H1 (cell line): ENCODE results near the gene WDR37. TPM values are rescaled to one million over a fixed set of nuclear protein-coding genes. Genes with fewer than 3 reads are reported as not detected.
"Not testable (repeated sequence)": the region's sequence is repeated elsewhere in the genome, so short reads cannot be mapped to it uniquely, and the experiment has no call there.

Experiments used
- CTCF ChIA-PET: fragments of 300-600 bp; sonication (Branson Sonifier 250); formaldehyde crosslinking; loops from one replicate; lab custom pipeline; 2021; ENCODE audit not compliant: partially characterized antibody; lab: Charles Lee
- POLR2A ChIA-PET: fragments of 300-600 bp; sonication (Branson Sonifier 250); formaldehyde crosslinking; loops from one replicate; lab custom pipeline; 2021; ENCODE audit warnings: inconsistent platforms; ENCODE audit not compliant: partially characterized antibody; lab: Charles Lee
- DNase-seq, 2 experiments: peaks; one replicate each; pipeline versions ENCODE4 v3.0.0 to v3.0.0-alpha.2; 2010 to 2022; ENCODE audit warnings: low spot score in 2 of 2, low read depth in 1 of 2, mixed read lengths in 1 of 2
- FAIRE-seq: peaks from 2 replicates; lab custom pipeline; 2011; peaks lifted over from hg19 to GRCh38; lab: Jason Lieb, UNC
- H2AFZ ChIP-seq: 2 replicates; pipeline ENCODE4 v1.8.1; 2012; ENCODE audit warnings: low read length, inconsistent platforms
- H2AK5ac ChIP-seq: 2 replicates; pipeline ENCODE4 v1.6.1; 2013; ENCODE audit warnings: low read depth, low read length
- H2BK120ac ChIP-seq: replicated peaks from 2 replicates; pipeline ENCODE3; 2013; ENCODE audit warnings: low read depth, low read length, inconsistent platforms
- H2BK12ac ChIP-seq: 2 replicates; pipeline ENCODE4 v1.6.1; 2013; ENCODE audit warnings: low read depth, low read length
- H2BK15ac ChIP-seq: 2 replicates; pipeline ENCODE4 v1.6.1; 2013; ENCODE audit warnings: low read length
- H2BK20ac ChIP-seq: 2 replicates; pipeline ENCODE4 v1.6.1; 2013; ENCODE audit warnings: low read length
- H2BK5ac ChIP-seq: 2 replicates; pipeline ENCODE4 v1.6.1; 2013; ENCODE audit warnings: low read depth, low read length
- H3K14ac ChIP-seq: 2 replicates; pipeline ENCODE4 v1.6.1; 2013; ENCODE audit warnings: inconsistent platforms; ENCODE audit not compliant: insufficient read length
- H3K18ac ChIP-seq: 2 replicates; pipeline ENCODE4 v1.6.1; 2013; ENCODE audit warnings: low read length; ENCODE audit errors: extremely low read depth
- H3K23ac ChIP-seq: 2 replicates; pipeline ENCODE4 v1.6.1; 2013; ENCODE audit warnings: inconsistent platforms; ENCODE audit not compliant: insufficient read length
- H3K23me2 ChIP-seq: 2 replicates; pipeline ENCODE4 v1.6.1; 2013; ENCODE audit warnings: low read depth, low read length
- H3K27ac ChIP-seq: 2 replicates; pipeline ENCODE4 v1.6.1; 2011; ENCODE audit warnings: low read depth, low read length, inconsistent platforms
- H3K27me3 ChIP-seq, 4 experiments: replicated peaks in 1 of 4; 1 replicate in 1 of 4; 2 replicates in 3 of 4; pipeline versions ENCODE4 v1.6.1 to v1.8.1; 2011 to 2013; ENCODE audit warnings: low read length in 3 of 4, mild to moderate bottlenecking in 3 of 4, inconsistent platforms in 2 of 4, mixed read lengths in 2 of 4, moderate library complexity in 1 of 4; ENCODE audit not compliant: control insufficient read depth in 3 of 4, insufficient read depth in 3 of 4; ENCODE audit errors: extremely low read depth in 1 of 4
- H3K36me3 ChIP-seq, 4 experiments: 2 replicates each; pipeline versions ENCODE4 v1.6.1 to v1.8.1; 2011 to 2013; ENCODE audit warnings: mild to moderate bottlenecking in 4 of 4, low read length in 3 of 4, moderate library complexity in 2 of 4, control low read depth in 1 of 4, inconsistent platforms in 1 of 4; ENCODE audit not compliant: insufficient read depth in 4 of 4, control insufficient read depth in 2 of 4
- H3K4ac ChIP-seq: replicated peaks from 2 replicates; pipeline ENCODE3; 2013; ENCODE audit warnings: low read length, low read depth, mixed read lengths, inconsistent platforms; ENCODE audit not compliant: insufficient read length
- H3K4me1 ChIP-seq, 4 experiments: replicated peaks in 1 of 4; 1 replicate in 1 of 4; 2 replicates in 3 of 4; pipeline versions ENCODE4 v1.6.1 to v1.8.1; 2011 to 2013; ENCODE audit warnings: low read length in 3 of 4, inconsistent platforms in 2 of 4, mixed read lengths in 1 of 4; ENCODE audit not compliant: insufficient read depth in 4 of 4, control insufficient read depth in 3 of 4
- H3K4me2 ChIP-seq, 2 experiments: 2 replicates each; pipeline versions ENCODE4 v1.6.1 to v1.8.1; 2011 to 2013; ENCODE audit warnings: low read depth in 2 of 2, low read length in 2 of 2, control low read depth in 1 of 2, inconsistent platforms in 1 of 2, mild to moderate bottlenecking in 1 of 2; ENCODE audit not compliant: insufficient read depth in 1 of 2
- H3K4me3 ChIP-seq, 4 experiments: fragments of 200-600, 300-600 bp in 1 of 4; sonication (generic), shearing (Covaris generic), sonication (Bioruptor Twin) in 1 of 4; 2 replicates each; pipeline versions ENCODE4 v1.5.1 to v1.8.1; 2011 to 2016; ENCODE audit warnings: low read length in 4 of 4, low read depth in 3 of 4, control low read depth in 2 of 4, inconsistent platforms in 2 of 4, mild to moderate bottlenecking in 2 of 4, mixed read lengths in 1 of 4, moderate library complexity in 1 of 4; ENCODE audit not compliant: insufficient read depth in 2 of 4; ENCODE audit errors: extremely low read depth in 1 of 4
- H3K56ac ChIP-seq: replicated peaks from 2 replicates; pipeline ENCODE3; 2013; ENCODE audit warnings: low read depth, mild to moderate bottlenecking, mixed read lengths, low read length, inconsistent platforms; ENCODE audit not compliant: insufficient read length
- H3K79me1 ChIP-seq: 2 replicates; pipeline ENCODE4 v1.6.1; 2013; ENCODE audit warnings: low read depth, low read length, control low read depth
- H3K79me2 ChIP-seq, 2 experiments: 2 replicates each; pipeline versions ENCODE4 v1.6.1 to v1.8.1; 2012 to 2013; ENCODE audit warnings: low read length in 2 of 2, mild to moderate bottlenecking in 2 of 2, inconsistent platforms in 1 of 2; ENCODE audit not compliant: insufficient read depth in 2 of 2, control insufficient read depth in 1 of 2
- H3K9ac ChIP-seq, 4 experiments: replicated peaks in 1 of 4; 1 replicate in 1 of 4; 2 replicates in 3 of 4; pipeline versions ENCODE4 v1.6.1 to v1.8.1; 2011 to 2013; ENCODE audit warnings: low read depth in 3 of 4, low read length in 3 of 4, control low read depth in 2 of 4, mild to moderate bottlenecking in 2 of 4, moderate library complexity in 2 of 4, inconsistent platforms in 1 of 4; ENCODE audit errors: extremely low read depth in 1 of 4
- H3K9me3 ChIP-seq, 2 experiments: 2 replicates each; pipeline versions ENCODE4 v1.6.1 to v1.8.1; 2012 to 2013; ENCODE audit warnings: mild to moderate bottlenecking in 2 of 2, moderate library complexity in 2 of 2, control low read depth in 1 of 2, inconsistent platforms in 1 of 2, low read depth in 1 of 2, low read length in 1 of 2, mixed read lengths in 1 of 2; ENCODE audit not compliant: insufficient read depth in 2 of 2
- H4K20me1 ChIP-seq, 2 experiments: replicated peaks in 1 of 2; 2 replicates each; pipeline versions ENCODE3 to v1.8.1; 2011 to 2013; ENCODE audit warnings: inconsistent platforms in 2 of 2, low read length in 2 of 2, mild to moderate bottlenecking in 1 of 2; ENCODE audit not compliant: insufficient read depth in 2 of 2, control insufficient read depth in 1 of 2
- H4K5ac ChIP-seq: 2 replicates; pipeline ENCODE4 v1.6.1; 2013; ENCODE audit warnings: low read length, low read depth, mixed read lengths, inconsistent platforms; ENCODE audit not compliant: insufficient read length
- H4K8ac ChIP-seq: 2 replicates; pipeline ENCODE4 v1.8.0; 2013; ENCODE audit warnings: mild to moderate bottlenecking, moderate library complexity, low read length, inconsistent platforms; ENCODE audit not compliant: insufficient read depth; ENCODE audit errors: extremely low read depth
- H4K91ac ChIP-seq: replicated peaks from 2 replicates; pipeline ENCODE3; 2013; ENCODE audit warnings: low read length, mixed read lengths, inconsistent platforms; ENCODE audit not compliant: insufficient read length
- WGBS, 2 experiments: shearing (Covaris generic) in 1 of 2; methylation state at CpG; one replicate each; pipeline versions ENCODE4 v1.1.6 to v1.1.7; 2013 to 2015; ENCODE audit warnings: low lambda C conversion rate in 2 of 2, mixed read lengths in 2 of 2, inconsistent platforms in 1 of 2, low coverage in 1 of 2, missing lambda C conversion rate in 1 of 2; ENCODE audit not compliant: insufficient replicate concordance in 2 of 2, insufficient coverage in 1 of 2, insufficient read length in 1 of 2; ENCODE audit errors: extremely low coverage in 1 of 2, missing lambda C conversion rate in 1 of 2; 5-methylcytosine and 5-hydroxymethylcytosine counted together
- polyA plus RNA-seq, 7 experiments: library from polyadenylated mRNA; depleted of rRNA in 3 of 7; stranded (reverse) in 5 of 7; unstranded in 2 of 7; fragments of >200 nt in 5 of 7; fragments of 200-250 nt in 2 of 7; gene quantifications; 1 replicate in 5 of 7; 2 replicates in 1 of 7; 4 replicates in 1 of 7; pipeline versions ENCODE4 v1.2.1 to v1.2.3, GENCODE V29; 2011 to 2013; ENCODE audit warnings: missing spikeins in 2 of 7, mixed read lengths in 2 of 7
- total RNA-seq: library from RNA; stranded (reverse); fragmentation: NEBNext Ultra II Directional; extraction: Animal tissue kit (Norgen Biotek cat#: 25700); gene quantifications from 2 replicates; pipeline ENCODE4 v1.2.1, GENCODE V29; 2021

Gene WDR37
- total and polyA plus RNA-seq, 2 of the 8 experiments (the other 6 are each of a cell fraction or from before 2014, with no cell fraction given), result 9.6 to 12.0 TPM

- H3K4me3 ChIP-seq, DNase-seq, H3K56ac ChIP-seq, H4K8ac ChIP-seq, H3K4ac ChIP-seq, H2BK15ac ChIP-seq, H3K4me1 ChIP-seq, H3K4me2 ChIP-seq, H2AFZ ChIP-seq, H3K9me3 ChIP-seq, H3K27me3 ChIP-seq, H3K79me1 ChIP-seq, H2BK5ac ChIP-seq, H4K91ac ChIP-seq, H2BK120ac ChIP-seq, H2BK20ac ChIP-seq, H3K27ac ChIP-seq, H3K23ac ChIP-seq, H2BK12ac ChIP-seq, H3K18ac ChIP-seq, H3K23me2 ChIP-seq, H4K5ac ChIP-seq, FAIRE-seq, CTCF ChIA-PET, H3K9ac ChIP-seq, H3K14ac ChIP-seq, H3K79me2 ChIP-seq, H2AK5ac ChIP-seq: not testable (repeated sequence)
- 91% methylated on average over 6 of the region's 20 CpGs; no CpG with 5 or more reads in 1 of the 2 experiments for WGBS, 2 experiments
- Histone ChIP-seq H3K36me3 (peaks cover 3 to 44% (median 29%) of the 10 kb centered on the region in 4 experiments; a peak in 7 of 8 replicates), H4K20me1 (peaks cover 4 to 14% of the 10 kb centered on the region in 2 experiments)
- POLR2A ChIA-PET, result interaction anchor here (2.0 kb wide), 1 partner anchor 17 kb away, joined by 7 read pairs; the partner anchor contains the start of gene WDR37
Measured at GRCh38 chr10:1038769-1039168, 17.4 kb upstream of the WDR37 start.
